ENCODE results near the gene EFCC1. TPM values are rescaled to one million over a fixed set of nuclear protein-coding genes. Genes with fewer than 3 reads are reported as not detected.

EFCC1 gene
- total and polyA plus RNA-seq, 2 of the 8 experiments (the other 6 are each of a cell fraction or from before 2014, with no cell fraction given), result 0.14 to 0.37 TPM

DNA sequence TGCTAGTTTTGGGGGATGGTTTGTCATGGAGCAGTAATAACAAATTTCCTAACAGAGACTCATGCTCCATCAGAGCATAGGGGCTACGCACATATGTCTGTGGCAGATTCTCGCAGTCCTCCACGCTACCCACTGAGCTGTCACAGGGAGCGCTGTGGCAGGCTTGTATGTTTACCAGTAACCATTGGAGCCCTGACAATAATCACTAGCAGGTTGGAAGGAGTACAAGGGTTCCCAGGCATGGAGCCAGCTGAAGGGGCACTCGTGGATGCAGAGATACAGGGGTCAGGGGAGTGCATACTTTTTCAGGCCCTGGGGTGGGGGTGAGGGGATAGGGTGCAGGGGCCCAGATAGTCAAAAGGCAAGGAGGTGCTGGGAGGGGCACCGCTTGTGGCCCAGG is 51.6 kb downstream of the EFCC1 start:
- ChIA-PET CTCF (ENCODE audit: partially characterized antibody) (interaction anchor here (0.5 to 14.0 kb wide), 30 partner anchors 13 to 197 kb away, joined by 3 to 210 read pairs (median 8); partner anchors contain the start of genes CFAP92 and COPG1), POLR2A (ENCODE audit: partially characterized antibody) (interaction anchor here (1.0 to 1.3 kb wide), 2 partner anchors 25 to 60 kb away, joined by 3 to 4 read pairs; no protein-coding TSS in a partner anchor)
- H4K20me1 ChIP-seq (replicated peaks in 1 of 2; ENCODE audit: control insufficient read depth in 1 of 2, insufficient read depth in 2 of 2, low read length in 2 of 2), result no peaks in the 10 kb centered on the region
- no peaks in the 10 kb centered on the region for H3K79me1 ChIP-seq (ENCODE audit: low read depth, low read length)
- H3K79me2 ChIP-seq (ENCODE audit: control insufficient read depth in 1 of 2, insufficient read depth in 2 of 2, low read length in 2 of 2), result no peaks in the 10 kb centered on the region
- H2BK15ac ChIP-seq (ENCODE audit: low read length), result no peak overlapping the region
- no peaks in the 10 kb centered on the region for H3K4me1 ChIP-seq (replicated peaks in 1 of 4; ENCODE audit: control insufficient read depth in 3 of 4, insufficient read depth in 4 of 4, low read length in 3 of 4)
- no peak overlapping the region for H4K5ac ChIP-seq (ENCODE audit: insufficient read length, low read depth, low read length)
- H3K23ac ChIP-seq (ENCODE audit: insufficient read length), result no peak overlapping the region
- H2BK12ac ChIP-seq (ENCODE audit: low read depth, low read length), result no peak overlapping the region
- no peak overlapping the region for H3K56ac ChIP-seq (replicated peaks; ENCODE audit: insufficient read length, low read depth, low read length)
- no peak overlapping the region for H3K4ac ChIP-seq (replicated peaks; ENCODE audit: insufficient read length, low read depth, low read length)
- H3K23me2 ChIP-seq (ENCODE audit: low read depth, low read length), result no peaks in the 10 kb centered on the region
- H3K4me2 ChIP-seq (ENCODE audit: insufficient read depth in 1 of 2, low read depth in 2 of 2, low read length in 2 of 2), result no peak overlapping the region
- H3K27me3 ChIP-seq (replicated peaks in 1 of 4; ENCODE audit: control insufficient read depth in 3 of 4, extremely low read depth in 1 of 4, insufficient read depth in 3 of 4, low read length in 3 of 4), result no peaks in the 10 kb centered on the region
- H4K8ac ChIP-seq (ENCODE audit: extremely low read depth, insufficient read depth, low read length), result no peak overlapping the region
- H3K36me3 ChIP-seq (ENCODE audit: control insufficient read depth in 2 of 4, insufficient read depth in 4 of 4, low read length in 3 of 4), result no peaks in the 10 kb centered on the region
- FAIRE-seq, result no peak
- H4K91ac ChIP-seq (replicated peaks; ENCODE audit: insufficient read length, low read length), result no peak overlapping the region
- H3K9ac ChIP-seq (replicated peaks in 1 of 4; ENCODE audit: extremely low read depth in 1 of 4, low read depth in 3 of 4, low read length in 3 of 4), result no peak overlapping the region
- no peak overlapping the region for H3K18ac ChIP-seq (ENCODE audit: extremely low read depth, low read length)
- H3K27ac ChIP-seq (ENCODE audit: low read depth, low read length), result no peak overlapping the region
- H2AFZ ChIP-seq (ENCODE audit: low read length), result no peak overlapping the region
- H3K14ac ChIP-seq (ENCODE audit: insufficient read length), result no peak overlapping the region
- no peak for DNase-seq (ENCODE audit: low read depth in 1 of 2, low spot score in 2 of 2)
- 93% methylated on average over 6 of the region's 6 CpGs; no CpG with 5 or more reads in 1 of the 2 experiments for WGBS, 2 experiments (ENCODE audit: extremely low coverage in 1 of 2, insufficient coverage in 1 of 2, insufficient read length in 1 of 2, insufficient replicate concordance in 2 of 2, low coverage in 1 of 2, low lambda C conversion rate in 2 of 2, missing lambda C conversion rate in 1 of 2)
- no peak overlapping the region for H2BK120ac ChIP-seq (replicated peaks; ENCODE audit: low read depth, low read length)
- peaks cover 0 to 4% of the 10 kb centered on the region in 2 experiments; a peak in 1 of 4 replicates for H3K9me3 ChIP-seq (ENCODE audit: insufficient read depth in 2 of 2, low read depth in 1 of 2, low read length in 1 of 2)
- no peak overlapping the region for H2BK5ac ChIP-seq (ENCODE audit: low read depth, low read length)
- no peak overlapping the region for H2AK5ac ChIP-seq (ENCODE audit: low read depth, low read length)
- H2BK20ac ChIP-seq (ENCODE audit: low read length), result no peak overlapping the region
- no peak overlapping the region for H3K4me3 ChIP-seq (ENCODE audit: extremely low read depth in 1 of 4, insufficient read depth in 2 of 4, low read depth in 3 of 4, low read length in 4 of 4)
- TF ChIP-seq CHD2 (IDR thresholded peaks at IDR 0.05; ENCODE audit: low read length), result no peak
- TF ChIP-seq, protein P1, sequence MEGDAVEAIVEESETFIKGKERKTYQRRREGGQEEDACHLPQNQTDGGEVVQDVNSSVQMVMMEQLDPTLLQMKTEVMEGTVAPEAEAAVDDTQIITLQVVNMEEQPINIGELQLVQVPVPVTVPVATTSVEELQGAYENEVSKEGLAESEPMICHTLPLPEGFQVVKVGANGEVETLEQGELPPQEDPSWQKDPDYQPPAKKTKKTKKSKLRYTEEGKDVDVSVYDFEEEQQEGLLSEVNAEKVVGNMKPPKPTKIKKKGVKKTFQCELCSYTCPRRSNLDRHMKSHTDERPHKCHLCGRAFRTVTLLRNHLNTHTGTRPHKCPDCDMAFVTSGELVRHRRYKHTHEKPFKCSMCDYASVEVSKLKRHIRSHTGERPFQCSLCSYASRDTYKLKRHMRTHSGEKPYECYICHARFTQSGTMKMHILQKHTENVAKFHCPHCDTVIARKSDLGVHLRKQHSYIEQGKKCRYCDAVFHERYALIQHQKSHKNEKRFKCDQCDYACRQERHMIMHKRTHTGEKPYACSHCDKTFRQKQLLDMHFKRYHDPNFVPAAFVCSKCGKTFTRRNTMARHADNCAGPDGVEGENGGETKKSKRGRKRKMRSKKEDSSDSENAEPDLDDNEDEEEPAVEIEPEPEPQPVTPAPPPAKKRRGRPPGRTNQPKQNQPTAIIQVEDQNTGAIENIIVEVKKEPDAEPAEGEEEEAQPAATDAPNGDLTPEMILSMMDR (IDR thresholded peaks at IDR 0.05; ENCODE audit: control extremely low read depth in 1 of 3, insufficient read depth in 1 of 3, low read depth in 1 of 3, low read length in 3 of 3), result no peak
- TF ChIP-seq HDAC2 (IDR thresholded peaks at IDR 0.05; ENCODE audit: borderline replicate concordance in 1 of 2, low read depth in 2 of 2, low read length in 2 of 2), result no peak
